Heart right ventricle (tissue), 16 donors: ENCODE results near the gene RBM14. TPM values are rescaled to one million over a fixed set of nuclear protein-coding genes. Genes with fewer than 3 reads are reported as not detected.

Experiments used
- ATAC-seq, 8 donors: fragments of 200-7000 bp; cut with Tn5 transposase; one replicate each; pipeline ENCODE4 v1.9.1; 2020; ENCODE audit warnings: mild to moderate bottlenecking in 8 of 8, moderate library complexity in 8 of 8, moderate number of reproducible peaks in 1 of 8
- DNase-seq, 2 donors: peaks; one replicate each; pipeline ENCODE4 v3.0.0-alpha.2; 2020
- H3K27ac ChIP-seq, 10 donors: fragments of 200-600 bp; sonication (generic) in 2 of 10; one replicate each; pipeline versions ENCODE4 v1.5.0 to v1.8.0; 2020 to 2022; ENCODE audit warnings: mild to moderate bottlenecking in 3 of 10
- H3K27me3 ChIP-seq, 7 donors: fragments of 200-600 bp; one replicate each; pipeline ENCODE4 v1.8.0; 2021 to 2022; ENCODE audit warnings: mild to moderate bottlenecking in 2 of 7
- H3K36me3 ChIP-seq, 9 donors: fragments of 200-600 bp; sonication (generic) in 1 of 9; one replicate each; pipeline versions ENCODE4 v1.5.0 to v1.8.0; 2020 to 2022; ENCODE audit warnings: mild to moderate bottlenecking in 2 of 9
- H3K4me1 ChIP-seq, 9 donors: fragments of 200-600 bp; sonication (generic) in 1 of 9; one replicate each; pipeline versions ENCODE4 v1.5.0 to v1.8.0; 2020 to 2022; ENCODE audit warnings: mild to moderate bottlenecking in 4 of 9
- H3K4me3 ChIP-seq, 10 donors: fragments of 200-600 bp; sonication (generic) in 2 of 10; one replicate each; pipeline versions ENCODE4 v1.5.0 to v1.8.0; 2020 to 2022; ENCODE audit warnings: mild to moderate bottlenecking in 7 of 10, moderate library complexity in 2 of 10
- H3K9me3 ChIP-seq, 11 donors: fragments of 200-600 bp in 10 of 11; sonication (generic) in 2 of 11; one replicate each; pipeline versions ENCODE4 v1.5.0 to v1.8.0; 2013 to 2022; ENCODE audit warnings: mild to moderate bottlenecking in 2 of 11, control low read depth in 1 of 11, moderate library complexity in 1 of 11
- WGBS, 2 donors: extraction: QIAGEN DNeasy Blood & Tissue Kit; methylation state at CpG; one replicate each; pipeline ENCODE4 v1.1.7; 2013; ENCODE audit warnings: inconsistent platforms in 1 of 2; 5-methylcytosine and 5-hydroxymethylcytosine counted together
- intact Hi-C, 10 donors: fragments of 100-400 bp; cut with DNase I; formaldehyde crosslinking; loops; one replicate each; pipeline versions ENCODE4 v1.11.1 to v1.14.2; 2022
- polyA plus RNA-seq, 2 donors: library from polyadenylated mRNA; stranded (reverse); fragments of 200-250 nt; gene quantifications; one replicate each; pipeline ENCODE4 v1.2.3, GENCODE V29; 2013
- total RNA-seq, 10 donors: library from RNA; stranded (reverse); fragmentation: NEBNext Ultra II Directional in 3 of 10; extraction: Animal tissue kit (Norgen Biotek cat#: 25700) in 3 of 10; gene quantifications; one replicate each; pipeline versions ENCODE4 v1.2.1 to v1.2.4, GENCODE V29; 2021 to 2023
- TF ChIP-seq, protein P1 (sequence below), 9 donors: fragments of 200-600 bp; sonication (generic) in 2 of 9; IDR thresholded peaks; one replicate each; pipeline versions ENCODE4 v1.5.0 to v1.8.0; 2021 to 2022; ENCODE audit warnings: antibody characterized with exemption in 9 of 9, mild to moderate bottlenecking in 5 of 9, moderate library complexity in 1 of 9
- donor health status: Arrhythmogenic right ventricular cardiomyopathy.
- donor health status: ischemic (EF 13 %, LVEDD 7.1; RV severe dilation, severe dysfunction).
- donor health status: healthy with polysubstance abuse.
- donor health status: DM: no; HTN: yes; CAD: no.
- donor health status: DM: no; HTN: no; CAD: no.
- donor health status: ischemic (EF 25% LVEDD 6.9; RV normal size, moderate dysfunction).
- donor health status: ischemic (EF 25% LVEDD 5.7; RV mildly dilated, moderate dysfunction).
- donor health status: healthy.
- donor health status: DM: yes; HTN: yes; CAD: no.
- donor health status: Ischemic cardiomyopathy.
- donor health status: ischemic (EF 35%, LVEDD 5.7; RV mildly dilated, moderate dysfunction).
- donor health status: nonischemic (EF 11% LVEDD 7.7; RV severe dilation, severe dysfunction).
- donor health status: DM: yes; HTN: yes; CAD: no.
- donor health status: PGD.
- donor health status: ischemic (EF 29% LVEDD 5.4; RV normal size, mild dysfunction).
- donor health status: nonischemic (EF 23%, LVEDD 6.1; RV moderate dilation, normal function).

The RBM14 gene
- total and polyA plus RNA-seq, 12 donors = 16.2 to 49.7 (median 28.3) TPM

DNA sequence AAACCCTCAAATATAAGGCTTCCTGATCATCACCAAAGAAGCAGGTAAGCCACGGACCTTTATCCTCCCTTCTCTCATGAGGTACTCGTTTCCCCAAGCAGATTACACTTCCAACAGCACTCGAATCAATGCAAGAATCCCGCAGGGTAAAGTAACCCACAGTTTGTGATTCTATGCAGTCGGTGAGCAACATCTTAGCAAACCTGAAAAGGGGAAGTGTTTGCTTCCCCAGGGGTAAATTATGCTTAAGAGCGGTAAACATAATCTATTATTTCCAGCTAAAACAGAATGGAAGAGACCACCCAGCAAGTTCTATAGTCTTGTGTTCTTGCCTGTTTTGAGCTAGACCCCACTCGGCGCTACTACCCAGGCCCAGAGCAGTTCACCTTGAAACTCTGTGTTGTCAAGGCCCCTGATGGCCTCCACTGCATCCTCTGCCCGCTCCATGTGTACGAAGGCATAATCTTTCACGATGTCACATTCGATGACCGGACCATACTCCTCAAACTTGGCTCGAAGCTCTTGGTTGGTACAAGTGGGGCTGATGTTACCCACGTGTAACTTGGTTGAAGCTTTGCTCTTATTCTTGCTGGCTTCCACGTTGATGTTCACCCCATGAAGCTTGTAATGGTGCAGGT, 60.0 kb downstream of the RBM14 start:
- ATAC-seq (no peak), DNase-seq (no peak)
- TF ChIP-seq, protein P1, sequence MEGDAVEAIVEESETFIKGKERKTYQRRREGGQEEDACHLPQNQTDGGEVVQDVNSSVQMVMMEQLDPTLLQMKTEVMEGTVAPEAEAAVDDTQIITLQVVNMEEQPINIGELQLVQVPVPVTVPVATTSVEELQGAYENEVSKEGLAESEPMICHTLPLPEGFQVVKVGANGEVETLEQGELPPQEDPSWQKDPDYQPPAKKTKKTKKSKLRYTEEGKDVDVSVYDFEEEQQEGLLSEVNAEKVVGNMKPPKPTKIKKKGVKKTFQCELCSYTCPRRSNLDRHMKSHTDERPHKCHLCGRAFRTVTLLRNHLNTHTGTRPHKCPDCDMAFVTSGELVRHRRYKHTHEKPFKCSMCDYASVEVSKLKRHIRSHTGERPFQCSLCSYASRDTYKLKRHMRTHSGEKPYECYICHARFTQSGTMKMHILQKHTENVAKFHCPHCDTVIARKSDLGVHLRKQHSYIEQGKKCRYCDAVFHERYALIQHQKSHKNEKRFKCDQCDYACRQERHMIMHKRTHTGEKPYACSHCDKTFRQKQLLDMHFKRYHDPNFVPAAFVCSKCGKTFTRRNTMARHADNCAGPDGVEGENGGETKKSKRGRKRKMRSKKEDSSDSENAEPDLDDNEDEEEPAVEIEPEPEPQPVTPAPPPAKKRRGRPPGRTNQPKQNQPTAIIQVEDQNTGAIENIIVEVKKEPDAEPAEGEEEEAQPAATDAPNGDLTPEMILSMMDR (IDR thresholded peaks at IDR 0.05) = no peak
- Histone ChIP-seq H3K36me3 (peaks cover 0 to 6% (median 0%) of the 10 kb centered on the region in 9 donors), H3K27ac (no peak overlapping the region), H3K4me1 (peaks cover 7 to 59% (median 38%) of the 10 kb centered on the region in 9 donors), H3K27me3 (no peaks in the 10 kb centered on the region), H3K4me3 (peak overlapping the region in 9 of 10 donors; percentile 3 to 94 (median 74)), H3K9me3 (no peaks in the 10 kb centered on the region)
- intact Hi-C loops = loop anchor here in 7 of 10 donors (5.0 kb wide), 8 partner anchors 34 to 269 kb away; partner anchors contain the start of genes RBM4 (in 2 of the 7), CCDC87 (in 1 of the 7), CCS (in 1 of the 7) and RBM14 (in 1 of the 7)
- 68 to 74% methylated on average over 16 of the region's 16 CpGs for WGBS, 2 donors

Other genes starting within 250 kb of the RBM14 start
- 10 to 100 TPM in 3 of 10 donors, 1 to 10 TPM in 7; 7.8 to 28.0 (median 9.5) TPM for gene SLC29A2, start 244.9 kb upstream of the RBM14 start, total RNA-seq
- 10 to 100 TPM; 25.9 to 50.6 TPM for gene SLC29A2, start 244.9 kb upstream of the RBM14 start, polyA plus RNA-seq
- not detected for gene NPAS4, start 195.6 kb upstream of the RBM14 start, total RNA-seq
- gene NPAS4, start 195.6 kb upstream of the RBM14 start, polyA plus RNA-seq = under 1 TPM in 1 of 2 donors, not detected in 1; 0.04 TPM
- gene MRPL11, start 177.8 kb upstream of the RBM14 start, total RNA-seq = 10 to 100 TPM; 37.2 to 57.2 (median 48.2) TPM
- 10 to 100 TPM; 33.3 to 51.0 TPM for gene MRPL11, start 177.8 kb upstream of the RBM14 start, polyA plus RNA-seq
- 10 to 100 TPM in 1 of 10 donors, 1 to 10 TPM in 9; 5.3 to 10.9 (median 6.5) TPM for gene PELI3, start 149.7 kb upstream of the RBM14 start, total RNA-seq
- 1 to 10 TPM; 3.5 to 7.2 TPM for gene PELI3, start 149.7 kb upstream of the RBM14 start, polyA plus RNA-seq
- gene DPP3, start 136.2 kb upstream of the RBM14 start, total RNA-seq = 10 to 100 TPM in 8 of 10 donors, 1 to 10 TPM in 2; 8.8 to 25.2 (median 14.7) TPM
- gene DPP3, start 136.2 kb upstream of the RBM14 start, polyA plus RNA-seq = 10 to 100 TPM in 1 of 2 donors, 1 to 10 TPM in 1; 6.2 to 28.9 TPM
- 10 to 100 TPM; 14.5 to 23.9 (median 18.1) TPM for gene BBS1, start 106.0 kb upstream of the RBM14 start, total RNA-seq
- 10 to 100 TPM in 1 of 2 donors, 1 to 10 TPM in 1; 9.6 to 14.7 TPM for gene BBS1, start 106.0 kb upstream of the RBM14 start, polyA plus RNA-seq
- gene ZDHHC24, start 70.6 kb upstream of the RBM14 start, total RNA-seq = 1 to 10 TPM; 4.6 to 8.4 (median 5.4) TPM
- gene ZDHHC24, start 70.6 kb upstream of the RBM14 start, polyA plus RNA-seq = 1 to 10 TPM; 6.3 to 7.7 TPM
- gene ACTN3, start 69.7 kb upstream of the RBM14 start, total RNA-seq = under 1 TPM in 1 of 10 donors, not detected in 9; 0.24 TPM
- gene ACTN3, start 69.7 kb upstream of the RBM14 start, polyA plus RNA-seq = under 1 TPM in 1 of 2 donors, not detected in 1; 0.03 TPM
- gene CTSF, start 48.0 kb upstream of the RBM14 start, total RNA-seq = 10 to 100 TPM; 29.1 to 75.5 (median 51.3) TPM
- gene CTSF, start 48.0 kb upstream of the RBM14 start, polyA plus RNA-seq = 10 to 100 TPM; 17.1 to 19.9 TPM
- gene CCDC87, start 23.6 kb upstream of the RBM14 start, total RNA-seq = under 1 TPM; 0.17 to 0.66 (median 0.37) TPM
- gene CCDC87, start 23.6 kb upstream of the RBM14 start, polyA plus RNA-seq = under 1 TPM; 0.14 to 0.22 TPM
- 10 to 100 TPM; 15.9 to 29.3 (median 20.2) TPM for gene CCS, start 23.4 kb upstream of the RBM14 start, total RNA-seq
- gene CCS, start 23.4 kb upstream of the RBM14 start, polyA plus RNA-seq = 10 to 100 TPM; 27.7 to 73.6 TPM
- 10 to 100 TPM; 49.3 to 77.0 (median 55.3) TPM for gene RBM4, start 22.1 kb downstream of the RBM14 start, total RNA-seq
- 10 to 100 TPM; 37.9 to 60.5 TPM for gene RBM4, start 22.1 kb downstream of the RBM14 start, polyA plus RNA-seq
- 10 to 100 TPM in 4 of 10 donors, 1 to 10 TPM in 6; 5.7 to 12.6 (median 9.2) TPM for gene RBM4B, start 61.3 kb downstream of the RBM14 start, total RNA-seq
- 1 to 10 TPM; 8.2 to 9.0 TPM for gene RBM4B, start 61.3 kb downstream of the RBM14 start, polyA plus RNA-seq
- 1 to 10 TPM in 6 of 10 donors, under 1 TPM in 4; 0.23 to 2.3 (median 1.3) TPM for gene SPTBN2, start 112.6 kb downstream of the RBM14 start, total RNA-seq
- gene SPTBN2, start 112.6 kb downstream of the RBM14 start, polyA plus RNA-seq = under 1 TPM; 0.88 to 0.90 TPM
- 1 to 10 TPM; 2.5 to 7.5 (median 4.9) TPM for gene RCE1, start 226.8 kb downstream of the RBM14 start, total RNA-seq
- gene RCE1, start 226.8 kb downstream of the RBM14 start, polyA plus RNA-seq = 1 to 10 TPM; 3.4 to 9.2 TPM
- 10 to 100 TPM in 9 of 10 donors, 1 to 10 TPM in 1; 9.1 to 20.7 (median 13.6) TPM for gene LRFN4, start 240.4 kb downstream of the RBM14 start, total RNA-seq
- gene LRFN4, start 240.4 kb downstream of the RBM14 start, polyA plus RNA-seq = 10 to 100 TPM; 13.7 to 33.1 TPM